A549 (cell line): Measurements from ENCODE around the gene CDK5R1.

Source experiments
- POLR2AphosphoS2 ChIP-seq: conservative IDR thresholded peaks from 2 replicates; pipeline ENCODE4 v1.6.1; 2012; ENCODE audit warnings: low read length, improper control_type of control experiment, inconsistent platforms
- TF ChIP-seq, protein P1 (sequence below): fragments of >200 bp; sonication (Bioruptor Twin); formaldehyde crosslinking; IDR thresholded peaks from 3 replicates; pipeline ENCODE4 v1.5.1; 2016

DNA sequence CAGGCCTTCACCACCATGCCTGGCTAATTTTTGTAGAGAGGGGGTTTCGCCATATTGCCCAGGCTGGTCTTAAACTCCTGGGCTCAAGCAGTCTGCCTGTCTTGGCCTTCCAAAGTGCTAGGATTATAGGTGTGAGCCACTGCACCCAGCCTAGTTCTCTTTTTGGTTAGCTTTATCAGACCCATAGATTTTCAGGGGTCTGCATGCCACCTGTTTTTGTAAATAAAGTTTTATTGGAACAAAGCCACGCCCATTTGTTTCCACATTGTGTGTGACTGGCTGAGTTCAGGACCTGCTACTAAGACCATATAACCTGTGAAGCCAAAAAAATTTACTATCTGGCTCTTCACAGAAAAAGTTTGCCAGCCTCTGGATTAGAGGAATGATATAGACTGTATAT, 34.9 kb upstream of the CDK5R1 start:
- TF ChIP-seq, protein P1, sequence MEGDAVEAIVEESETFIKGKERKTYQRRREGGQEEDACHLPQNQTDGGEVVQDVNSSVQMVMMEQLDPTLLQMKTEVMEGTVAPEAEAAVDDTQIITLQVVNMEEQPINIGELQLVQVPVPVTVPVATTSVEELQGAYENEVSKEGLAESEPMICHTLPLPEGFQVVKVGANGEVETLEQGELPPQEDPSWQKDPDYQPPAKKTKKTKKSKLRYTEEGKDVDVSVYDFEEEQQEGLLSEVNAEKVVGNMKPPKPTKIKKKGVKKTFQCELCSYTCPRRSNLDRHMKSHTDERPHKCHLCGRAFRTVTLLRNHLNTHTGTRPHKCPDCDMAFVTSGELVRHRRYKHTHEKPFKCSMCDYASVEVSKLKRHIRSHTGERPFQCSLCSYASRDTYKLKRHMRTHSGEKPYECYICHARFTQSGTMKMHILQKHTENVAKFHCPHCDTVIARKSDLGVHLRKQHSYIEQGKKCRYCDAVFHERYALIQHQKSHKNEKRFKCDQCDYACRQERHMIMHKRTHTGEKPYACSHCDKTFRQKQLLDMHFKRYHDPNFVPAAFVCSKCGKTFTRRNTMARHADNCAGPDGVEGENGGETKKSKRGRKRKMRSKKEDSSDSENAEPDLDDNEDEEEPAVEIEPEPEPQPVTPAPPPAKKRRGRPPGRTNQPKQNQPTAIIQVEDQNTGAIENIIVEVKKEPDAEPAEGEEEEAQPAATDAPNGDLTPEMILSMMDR: no peak
- TF ChIP-seq POLR2AphosphoS2: no peak
